Measurements from ENCODE around the gene DUOX1. TPM values are rescaled to one million over a fixed set of nuclear protein-coding genes. Genes with fewer than 3 reads are reported as not detected.

The DUOX1 gene
- total and polyA plus RNA-seq, 8 donors, result 6.4 to 265 (median 8.4) TPM

GRCh38 chr15:45093013-45093412 lies 36.8 kb upstream of the DUOX1 start:
- no peaks in the 10 kb centered on the region for H3K36me3 ChIP-seq
- no peaks in the 10 kb centered on the region for H3K4me1 ChIP-seq
- no peak for DNase-seq
- ATAC-seq, result no peak
- no peak overlapping the region for H3K4me3 ChIP-seq
- intact Hi-C loops (cut with DNase I), result no loop called here
- peaks cover 0 to 11% of the 10 kb centered on the region in 2 donors for H3K27me3 ChIP-seq
- no peak for TF ChIP-seq CTCF (IDR thresholded peaks at IDR 0.05)
- H3K27ac ChIP-seq, result no peak overlapping the region
- H3K9me3 ChIP-seq, result no peaks in the 10 kb centered on the region

GRCh38 chr15:45093622-45094357 lies 36.0 kb upstream of the DUOX1 start:
- TF ChIP-seq CTCF (IDR thresholded peaks at IDR 0.05), result no peak
- Histone ChIP-seq H3K27ac (no peak overlapping the region), H3K4me3 (no peak overlapping the region), H3K36me3 (no peaks in the 10 kb centered on the region), H3K27me3 (peaks cover 0 to 5% of the 10 kb centered on the region in 2 donors), H3K4me1 (no peaks in the 10 kb centered on the region), H3K9me3 (no peaks in the 10 kb centered on the region)
- intact Hi-C loops (cut with DNase I), result no loop called here
- DNase-seq, result peak in 1 of 4 donors; percentile 10
- ATAC-seq, result no peak

GRCh38 chr15:45094358-45094730 lies 35.5 kb upstream of the DUOX1 start:
- ATAC-seq, result no peak
- H3K36me3 ChIP-seq, result no peaks in the 10 kb centered on the region

GRCh38 chr15:45095661-45096060 lies 34.1 kb upstream of the DUOX1 start:
- Histone ChIP-seq H3K27ac (no peak overlapping the region), H3K4me1 (no peaks in the 10 kb centered on the region), H3K9me3 (no peaks in the 10 kb centered on the region), H3K36me3 (no peaks in the 10 kb centered on the region), H3K27me3 (no peaks in the 10 kb centered on the region), H3K4me3 (no peak overlapping the region)
- intact Hi-C loops (cut with DNase I), result no loop called here
- ATAC-seq, result no peak
- TF ChIP-seq CTCF (IDR thresholded peaks at IDR 0.05), result no peak
- peak in 1 of 4 donors; percentile 22 for DNase-seq

More at GRCh38 chr15:45094358-45094730, 35.5 kb upstream of the DUOX1 start:
- Histone ChIP-seq H3K4me3 (no peak overlapping the region), H3K27ac (no peak overlapping the region), H3K9me3 (no peaks in the 10 kb centered on the region), H3K4me1 (no peaks in the 10 kb centered on the region), H3K27me3 (peaks cover 0 to 2% of the 10 kb centered on the region in 2 donors)
- TF ChIP-seq CTCF (IDR thresholded peaks at IDR 0.05), result no peak
- peak in 1 of 4 donors; percentile 21 for DNase-seq
- intact Hi-C loops (cut with DNase I), result no loop called here

- no peaks in the 10 kb centered on the region for H3K36me3 ChIP-seq
- H3K9me3 ChIP-seq, result no peaks in the 10 kb centered on the region
- intact Hi-C loops (cut with DNase I), result no loop called here
- DNase-seq (peak in 1 of 4 donors; percentile 7), ATAC-seq (no peak)
- TF ChIP-seq CTCF (IDR thresholded peaks at IDR 0.05), result no peak
- H3K4me1 ChIP-seq, result no peaks in the 10 kb centered on the region
- no peak overlapping the region for H3K4me3 ChIP-seq
- no peaks in the 10 kb centered on the region for H3K27me3 ChIP-seq
- no peak overlapping the region for H3K27ac ChIP-seq
Measured at GRCh38 chr15:45097466-45097865, 32.3 kb upstream of the DUOX1 start.

Measured in left lung (tissue), 10 donors.